Measurements from ENCODE around the gene ZNF275. TPM values are rescaled to one million over a fixed set of nuclear protein-coding genes. Genes with fewer than 3 reads are reported as not detected.

The ZNF275 gene
- total RNA-seq, 2 donors from 2014 or later: 16.6 to 20.8 TPM

- peaks cover 39% of the 10 kb centered on the region for H3K36me3 Mint-ChIP-seq (ENCODE audit: low read depth)
- H3K4me3 Mint-ChIP-seq: peak overlapping the region; percentile 79
- peaks cover 21% of the 10 kb centered on the region for H3K4me1 Mint-ChIP-seq
- H3K27ac Mint-ChIP-seq: peak overlapping the region; percentile 65
- H3K27me3 Mint-ChIP-seq: no peaks in the 10 kb centered on the region
- ATAC-seq (replicated peaks): no peak
- no peaks in the 10 kb centered on the region for H3K9me3 Mint-ChIP-seq
Measured at GRCh38 chrX:153334654-153335295, 822 bp downstream of the ZNF275 start.

- peak overlapping the region; percentile 79 for H3K4me3 Mint-ChIP-seq
- H3K36me3 Mint-ChIP-seq (ENCODE audit: low read depth): peaks cover 51% of the 10 kb centered on the region
- H3K4me1 Mint-ChIP-seq: peaks cover 28% of the 10 kb centered on the region
- H3K9me3 Mint-ChIP-seq: no peaks in the 10 kb centered on the region
- no peaks in the 10 kb centered on the region for H3K27me3 Mint-ChIP-seq
- H3K27ac Mint-ChIP-seq: peak overlapping the region; percentile 65
- ATAC-seq (replicated peaks): peak; percentile 17
Measured at GRCh38 chrX:153336121-153336894, 2.4 kb downstream of the ZNF275 start.

DNA sequence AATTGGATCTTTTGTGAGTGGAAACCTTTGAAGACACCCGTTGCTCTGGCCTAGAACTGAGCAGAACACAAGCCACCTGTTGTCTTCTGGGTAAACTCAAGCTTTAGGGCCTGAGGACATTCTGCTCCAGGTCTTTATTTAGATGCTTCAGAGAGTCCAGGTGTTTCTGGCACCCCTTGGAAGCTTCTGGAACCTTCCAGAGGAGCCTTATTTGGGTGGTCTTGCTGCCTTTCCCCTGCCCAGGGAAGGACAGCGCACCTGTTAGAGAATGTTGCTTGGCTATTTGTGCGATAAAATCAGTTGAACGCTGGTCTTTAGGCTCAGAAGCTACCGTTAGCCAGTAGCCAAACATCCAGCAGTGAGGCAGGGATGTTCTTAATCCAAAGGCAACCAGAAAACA, 3.0 kb downstream of the ZNF275 start:
- H3K36me3 Mint-ChIP-seq (ENCODE audit: low read depth): peaks cover 58% of the 10 kb centered on the region
- peak overlapping the region; percentile 79 for H3K4me3 Mint-ChIP-seq
- H3K9me3 Mint-ChIP-seq: no peaks in the 10 kb centered on the region
- ATAC-seq (replicated peaks): no peak
- H3K27me3 Mint-ChIP-seq: no peaks in the 10 kb centered on the region
- H3K4me1 Mint-ChIP-seq: peaks cover 32% of the 10 kb centered on the region
- H3K27ac Mint-ChIP-seq: no peak overlapping the region

GRCh38 chrX:153338836-153339235, 4.9 kb downstream of the ZNF275 start:
- Mint-ChIP-seq H3K27me3 (no peaks in the 10 kb centered on the region), H3K4me1 (peaks cover 46% of the 10 kb centered on the region), H3K9me3 (no peaks in the 10 kb centered on the region)

DNA sequence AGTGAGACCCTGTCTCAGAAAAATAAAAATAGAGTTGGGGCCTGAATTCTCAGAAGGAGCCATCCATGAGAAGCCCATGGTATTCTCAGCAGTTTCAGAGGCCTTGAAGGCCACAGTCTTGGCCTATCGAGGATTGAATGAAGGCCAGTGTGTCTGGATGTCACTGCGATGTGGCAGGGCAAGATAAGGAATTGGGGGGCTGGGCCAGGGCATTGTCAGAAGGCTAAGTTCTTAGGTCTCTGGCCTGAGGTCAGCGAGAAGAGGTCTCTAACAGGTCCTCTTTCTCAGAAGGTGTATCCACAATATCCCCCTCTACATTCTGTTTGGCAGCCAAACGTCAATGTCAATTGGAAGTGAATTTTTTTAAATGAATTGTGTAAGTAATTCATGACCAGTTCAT, 5.7 kb downstream of the ZNF275 start:
- no peak for ATAC-seq (replicated peaks)
- H3K36me3 Mint-ChIP-seq (ENCODE audit: low read depth): peaks cover 85% of the 10 kb centered on the region
- no peaks in the 10 kb centered on the region for H3K9me3 Mint-ChIP-seq
- H3K27me3 Mint-ChIP-seq: no peaks in the 10 kb centered on the region
- H3K4me1 Mint-ChIP-seq: peaks cover 48% of the 10 kb centered on the region
- H3K4me3 Mint-ChIP-seq: no peak overlapping the region
- H3K27ac Mint-ChIP-seq: no peak overlapping the region

More at GRCh38 chrX:153338836-153339235, 4.9 kb downstream of the ZNF275 start:
- Mint-ChIP-seq H3K36me3 (ENCODE audit: low read depth) (peaks cover 77% of the 10 kb centered on the region), H3K27ac (peak overlapping the region; percentile 12), H3K4me3 (peak overlapping the region; percentile 79)
- ATAC-seq (replicated peaks): peak; percentile 8

DNA sequence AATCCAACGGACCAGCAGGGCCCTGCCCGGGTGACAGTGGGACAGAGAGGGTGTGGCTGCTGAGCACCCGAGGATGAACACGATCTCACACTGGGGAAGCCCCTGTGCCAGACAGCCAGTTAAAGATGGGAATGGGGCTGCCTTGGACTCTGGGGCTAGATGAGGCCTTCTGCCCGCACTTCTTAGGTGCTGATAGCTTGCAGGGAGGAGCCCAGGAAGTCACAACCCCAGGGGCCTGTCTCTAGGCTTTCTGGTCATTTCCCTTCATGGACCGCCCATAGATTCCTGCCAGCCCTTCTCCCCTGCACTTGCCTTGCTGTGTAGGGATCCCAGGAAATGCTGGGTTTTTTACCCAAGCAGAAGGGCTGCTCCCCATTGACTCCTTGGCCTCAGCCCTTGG, 6.2 kb downstream of the ZNF275 start:
- ATAC-seq (replicated peaks): no peak
- H3K4me3 Mint-ChIP-seq: no peak overlapping the region
- H3K4me1 Mint-ChIP-seq: peaks cover 48% of the 10 kb centered on the region
- H3K9me3 Mint-ChIP-seq: no peaks in the 10 kb centered on the region
- peaks cover 89% of the 10 kb centered on the region for H3K36me3 Mint-ChIP-seq (ENCODE audit: low read depth)
- no peaks in the 10 kb centered on the region for H3K27me3 Mint-ChIP-seq
- no peak overlapping the region for H3K27ac Mint-ChIP-seq

GRCh38 chrX:153342762-153343558, 9.0 kb downstream of the ZNF275 start:
- H3K9me3 Mint-ChIP-seq: no peaks in the 10 kb centered on the region
- no peaks in the 10 kb centered on the region for H3K27me3 Mint-ChIP-seq
- peaks cover 41% of the 10 kb centered on the region for H3K4me1 Mint-ChIP-seq
- peak; percentile 48 for ATAC-seq (replicated peaks)
- H3K4me3 Mint-ChIP-seq: peak overlapping the region; percentile 60
- H3K27ac Mint-ChIP-seq: peak overlapping the region; percentile 87
- H3K36me3 Mint-ChIP-seq (ENCODE audit: low read depth): peaks cover 93% of the 10 kb centered on the region

DNA sequence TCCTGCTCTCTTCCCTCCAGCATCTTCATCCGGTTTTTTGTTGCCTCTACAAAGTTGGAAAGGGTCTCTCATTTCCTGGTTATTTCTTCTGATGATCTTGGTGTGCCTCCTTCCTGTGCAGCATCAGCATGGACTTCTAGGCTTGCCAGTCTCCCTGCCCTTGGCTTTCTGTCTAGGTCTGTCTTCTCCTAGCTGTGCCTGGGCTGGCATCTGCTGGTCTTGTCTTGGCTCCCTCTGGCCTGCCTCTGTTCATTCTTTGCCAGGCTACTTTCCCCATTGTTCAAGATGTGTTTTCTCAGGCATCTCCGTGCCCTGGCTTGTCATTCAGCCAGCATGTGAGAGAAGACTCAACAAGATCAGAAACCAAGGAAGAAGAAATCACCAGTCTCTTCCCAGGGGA, 9.7 kb downstream of the ZNF275 start:
- Mint-ChIP-seq H3K4me1 (peaks cover 33% of the 10 kb centered on the region), H3K27me3 (no peaks in the 10 kb centered on the region), H3K4me3 (peak overlapping the region; percentile 60), H3K9me3 (no peaks in the 10 kb centered on the region), H3K27ac (peak overlapping the region; percentile 87), H3K36me3 (ENCODE audit: low read depth) (peaks cover 93% of the 10 kb centered on the region)
- ATAC-seq (replicated peaks): no peak

DNA sequence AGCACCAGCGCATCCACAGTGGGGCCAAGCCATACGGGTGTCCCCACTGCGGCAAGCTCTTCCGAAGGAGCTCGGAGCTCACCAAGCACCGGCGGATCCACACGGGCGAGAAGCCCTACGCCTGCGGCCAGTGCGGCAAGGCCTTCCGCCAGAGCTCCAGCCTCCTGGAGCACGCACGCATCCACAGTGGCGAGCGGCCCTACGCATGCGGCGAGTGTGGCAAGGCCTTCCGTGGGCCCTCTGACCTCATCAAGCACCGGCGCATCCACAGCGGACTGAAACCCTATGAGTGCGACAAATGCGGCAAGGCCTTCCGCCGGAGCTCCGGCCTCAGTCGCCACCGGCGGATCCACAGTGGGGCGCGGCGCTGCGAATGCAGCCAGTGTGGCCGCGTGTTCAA, 13.6 kb downstream of the ZNF275 start:
- Mint-ChIP-seq H3K4me1 (peaks cover 11% of the 10 kb centered on the region), H3K9me3 (no peaks in the 10 kb centered on the region), H3K27me3 (no peaks in the 10 kb centered on the region), H3K4me3 (no peak overlapping the region), H3K27ac (no peak overlapping the region), H3K36me3 (ENCODE audit: low read depth) (peaks cover 87% of the 10 kb centered on the region)
- no peak for ATAC-seq (replicated peaks)

- peak; percentile 78 for ATAC-seq (replicated peaks)
- no peak overlapping the region for H3K4me3 Mint-ChIP-seq
- H3K4me1 Mint-ChIP-seq: peaks cover 6% of the 10 kb centered on the region
- H3K9me3 Mint-ChIP-seq: no peaks in the 10 kb centered on the region
- no peaks in the 10 kb centered on the region for H3K27me3 Mint-ChIP-seq
- peaks cover 79% of the 10 kb centered on the region for H3K36me3 Mint-ChIP-seq (ENCODE audit: low read depth)
- H3K27ac Mint-ChIP-seq: no peak overlapping the region
Measured at GRCh38 chrX:153348421-153348820, 14.5 kb downstream of the ZNF275 start.

GRCh38 chrX:153349952-153350351, 16.0 kb downstream of the ZNF275 start:
- Mint-ChIP-seq H3K27me3 (no peaks in the 10 kb centered on the region), H3K27ac (no peak overlapping the region), H3K4me3 (no peak overlapping the region), H3K4me1 (no peaks in the 10 kb centered on the region), H3K9me3 (no peaks in the 10 kb centered on the region), H3K36me3 (ENCODE audit: low read depth) (peaks cover 63% of the 10 kb centered on the region)
- ATAC-seq (replicated peaks): no peak

- no peak for ATAC-seq (replicated peaks)
- H3K27ac Mint-ChIP-seq: no peak overlapping the region
Measured at GRCh38 chrX:153351981-153352380, 18.0 kb downstream of the ZNF275 start.

GRCh38 chrX:153352858-153353257, 18.9 kb downstream of the ZNF275 start:
- Mint-ChIP-seq H3K36me3 (ENCODE audit: low read depth) (peaks cover 34% of the 10 kb centered on the region), H3K27me3 (no peaks in the 10 kb centered on the region), H3K4me3 (no peak overlapping the region), H3K9me3 (no peaks in the 10 kb centered on the region), H3K4me1 (no peaks in the 10 kb centered on the region), H3K27ac (no peak overlapping the region)
- no peak for ATAC-seq (replicated peaks)

More at GRCh38 chrX:153351981-153352380, 18.0 kb downstream of the ZNF275 start:
- Mint-ChIP-seq H3K4me3 (no peak overlapping the region), H3K36me3 (ENCODE audit: low read depth) (peaks cover 43% of the 10 kb centered on the region), H3K4me1 (no peaks in the 10 kb centered on the region), H3K27me3 (no peaks in the 10 kb centered on the region), H3K9me3 (no peaks in the 10 kb centered on the region)

DNA sequence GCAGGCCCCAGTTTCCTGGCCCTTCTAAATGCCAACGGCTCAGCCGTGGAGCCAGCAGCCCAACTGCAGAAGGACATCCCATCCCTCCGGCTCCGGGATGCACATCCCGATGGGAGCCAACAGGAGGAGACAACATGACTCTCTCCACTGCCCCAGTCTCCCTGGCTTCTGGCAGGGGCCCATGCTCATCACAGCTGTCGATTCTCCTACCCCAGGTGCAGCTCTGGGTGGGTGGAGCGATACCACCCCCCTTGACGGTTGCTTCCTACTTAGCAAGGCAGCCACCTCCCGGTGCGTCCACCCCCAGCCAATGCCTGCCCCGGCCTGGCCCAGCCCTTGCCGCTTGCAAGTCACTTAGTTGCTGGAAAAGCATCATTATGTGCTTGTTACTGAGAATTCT, 19.5 kb downstream of the ZNF275 start:
- ATAC-seq (replicated peaks): no peak
- no peaks in the 10 kb centered on the region for H3K4me1 Mint-ChIP-seq
- H3K4me3 Mint-ChIP-seq: no peak overlapping the region
- peaks cover 29% of the 10 kb centered on the region for H3K36me3 Mint-ChIP-seq (ENCODE audit: low read depth)
- H3K27me3 Mint-ChIP-seq: no peaks in the 10 kb centered on the region
- H3K9me3 Mint-ChIP-seq: no peaks in the 10 kb centered on the region
- no peak overlapping the region for H3K27ac Mint-ChIP-seq
